Type B pancreatic cell (in vitro differentiated cells): ENCODE data around the gene UBR7. TPM values are rescaled to one million over a fixed set of nuclear protein-coding genes. Genes with fewer than 3 reads are reported as not detected.

Experiments used
- DNase-seq: peaks from one replicate; pipeline ENCODE4 v3.0.0; 2021; ENCODE audit warnings: mixed read lengths; ENCODE audit not compliant: unreplicated experiment; ENCODE audit errors: extremely low spot score
- H3K27ac Mint-ChIP-seq: 2 replicates; pipeline ENCODE4 v1.8.0; 2021; ENCODE audit warnings: mild to moderate bottlenecking, mixed read lengths
- H3K27me3 Mint-ChIP-seq: 2 replicates; pipeline ENCODE4 v1.8.0; 2021; ENCODE audit warnings: mixed read lengths
- H3K36me3 Mint-ChIP-seq: 2 replicates; pipeline ENCODE4 v1.8.0; 2021; ENCODE audit warnings: mixed read lengths
- H3K4me1 Mint-ChIP-seq: one replicate; pipeline ENCODE4 v1.8.0; 2021; ENCODE audit warnings: mixed read lengths; ENCODE audit not compliant: unreplicated experiment
- H3K4me3 Mint-ChIP-seq: 2 replicates; pipeline ENCODE4 v1.8.0; 2021; ENCODE audit warnings: mild to moderate bottlenecking, mixed read lengths
- H3K9me3 Mint-ChIP-seq: 2 replicates; pipeline ENCODE4 v1.8.0; 2021; ENCODE audit warnings: mixed read lengths
- total RNA-seq: library from RNA; stranded (reverse); gene quantifications from 2 replicates; pipeline ENCODE4 v1.2.1, GENCODE V29; 2021; ENCODE audit warnings: low replicate concordance
- TF ChIP-seq, protein P1 (sequence below): fragments of 200-600 bp; sonication (generic); conservative IDR thresholded peaks from 2 replicates; pipeline ENCODE4 v1.5.0; 2021; ENCODE audit warnings: antibody characterized with exemption, mild to moderate bottlenecking

Gene UBR7
- total RNA-seq, 1 donor from 2014 or later: 21.7 TPM

DNA sequence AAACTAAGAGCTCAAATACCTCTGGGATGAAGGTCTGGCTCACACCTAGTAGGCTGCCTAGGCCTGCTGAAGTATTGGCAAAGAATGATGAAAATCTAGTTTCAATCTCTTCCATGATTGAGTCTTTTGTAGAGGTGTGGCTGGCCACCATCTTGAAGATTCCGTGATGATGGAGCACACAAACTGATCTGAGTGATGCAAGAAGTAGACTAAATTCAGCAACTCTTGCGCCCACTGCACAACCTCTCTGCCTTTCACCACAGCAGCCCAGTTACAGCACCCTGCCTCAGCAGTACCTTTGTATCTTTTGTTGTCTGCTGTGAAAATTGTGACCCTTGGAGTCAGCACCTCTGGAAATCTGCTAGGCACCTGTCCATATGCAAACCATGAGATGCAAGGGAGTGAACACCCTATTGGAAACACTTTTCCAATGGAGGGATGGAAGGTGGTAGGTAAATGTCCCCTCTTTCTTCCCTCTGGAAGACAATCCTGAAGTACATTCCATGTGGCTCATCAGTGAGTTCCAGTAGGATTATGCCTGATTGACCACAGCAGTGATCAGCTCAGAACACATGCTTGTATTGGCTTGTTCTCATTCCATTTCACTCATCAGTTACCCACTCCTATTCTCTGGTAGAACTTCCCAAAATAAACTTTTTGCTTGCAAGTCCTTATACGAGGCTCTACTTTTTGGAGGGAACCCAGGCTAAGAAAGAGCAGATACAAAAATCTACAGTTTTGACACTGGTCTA is 67.2 kb downstream of the UBR7 start:
- peaks cover 23% of the 10 kb centered on the region for H3K36me3 Mint-ChIP-seq
- peaks cover 24% of the 10 kb centered on the region for H3K4me1 Mint-ChIP-seq
- H3K9me3 Mint-ChIP-seq: no peaks in the 10 kb centered on the region
- H3K4me3 Mint-ChIP-seq: no peak overlapping the region
- no peaks in the 10 kb centered on the region for H3K27me3 Mint-ChIP-seq
- H3K27ac Mint-ChIP-seq: no peak overlapping the region
- TF ChIP-seq, protein P1, sequence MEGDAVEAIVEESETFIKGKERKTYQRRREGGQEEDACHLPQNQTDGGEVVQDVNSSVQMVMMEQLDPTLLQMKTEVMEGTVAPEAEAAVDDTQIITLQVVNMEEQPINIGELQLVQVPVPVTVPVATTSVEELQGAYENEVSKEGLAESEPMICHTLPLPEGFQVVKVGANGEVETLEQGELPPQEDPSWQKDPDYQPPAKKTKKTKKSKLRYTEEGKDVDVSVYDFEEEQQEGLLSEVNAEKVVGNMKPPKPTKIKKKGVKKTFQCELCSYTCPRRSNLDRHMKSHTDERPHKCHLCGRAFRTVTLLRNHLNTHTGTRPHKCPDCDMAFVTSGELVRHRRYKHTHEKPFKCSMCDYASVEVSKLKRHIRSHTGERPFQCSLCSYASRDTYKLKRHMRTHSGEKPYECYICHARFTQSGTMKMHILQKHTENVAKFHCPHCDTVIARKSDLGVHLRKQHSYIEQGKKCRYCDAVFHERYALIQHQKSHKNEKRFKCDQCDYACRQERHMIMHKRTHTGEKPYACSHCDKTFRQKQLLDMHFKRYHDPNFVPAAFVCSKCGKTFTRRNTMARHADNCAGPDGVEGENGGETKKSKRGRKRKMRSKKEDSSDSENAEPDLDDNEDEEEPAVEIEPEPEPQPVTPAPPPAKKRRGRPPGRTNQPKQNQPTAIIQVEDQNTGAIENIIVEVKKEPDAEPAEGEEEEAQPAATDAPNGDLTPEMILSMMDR: no peak
- DNase-seq: no peak

DNA sequence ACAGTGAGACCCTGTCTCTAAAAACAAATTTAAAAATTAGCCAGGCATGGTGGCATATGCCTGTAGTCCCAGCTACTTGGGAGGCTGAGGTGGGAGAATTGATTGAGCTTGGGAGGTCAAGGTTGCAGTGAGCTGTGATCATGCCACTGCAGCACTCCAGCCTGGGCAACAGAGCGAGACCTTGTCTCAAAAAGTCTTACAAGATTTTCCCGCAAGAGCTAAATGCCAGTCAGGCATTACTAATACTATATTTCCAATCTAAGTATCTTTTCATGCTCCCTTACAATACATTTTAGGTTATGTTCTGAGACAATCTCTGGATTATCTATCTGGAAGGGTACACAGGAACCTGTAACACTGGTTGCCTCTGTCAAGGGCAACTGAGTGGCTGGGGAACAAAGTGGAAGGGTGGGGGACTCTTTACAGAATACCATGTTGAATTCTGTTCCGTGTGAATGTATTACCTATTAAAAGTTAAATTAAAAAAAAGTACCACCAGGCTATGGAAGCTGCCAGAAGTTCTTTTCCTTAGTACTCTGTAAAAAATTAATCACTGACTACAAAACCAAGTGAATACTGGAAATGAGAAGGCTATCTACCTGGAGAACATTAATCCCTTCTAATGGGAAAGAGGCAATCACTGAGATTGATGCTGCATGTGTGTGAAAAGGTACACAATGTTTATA is 69.1 kb downstream of the UBR7 start:
- no peaks in the 10 kb centered on the region for H3K9me3 Mint-ChIP-seq
- peaks cover 20% of the 10 kb centered on the region for H3K4me1 Mint-ChIP-seq
- H3K4me3 Mint-ChIP-seq: no peak overlapping the region
- TF ChIP-seq, protein P1: no peak
- no peaks in the 10 kb centered on the region for H3K27me3 Mint-ChIP-seq
- DNase-seq: no peak
- no peak overlapping the region for H3K27ac Mint-ChIP-seq
- H3K36me3 Mint-ChIP-seq: peaks cover 23% of the 10 kb centered on the region

Other genes starting within 250 kb of the UBR7 start
- 40.2 and 43.5 TPM in 2 replicates for gene ITPK1, start 91.3 kb upstream of the UBR7 start, total RNA-seq
- gene MOAP1, start 22.4 kb upstream of the UBR7 start, total RNA-seq: 19.3 and 20.5 TPM in 2 replicates
- gene LYSET, start 21.9 kb upstream of the UBR7 start, total RNA-seq: 21.7 and 23.9 TPM in 2 replicates
- gene GON7, start 191 bp upstream of the UBR7 start, total RNA-seq: 11.9 and 14.3 TPM in 2 replicates
- 47.9 and 48.1 TPM in 2 replicates for gene BTBD7, start 125.8 kb downstream of the UBR7 start, total RNA-seq
- gene COX8C, start 139.9 kb downstream of the UBR7 start, total RNA-seq: not detected in 2 replicates
- gene UNC79, start 223.7 kb downstream of the UBR7 start, total RNA-seq: 1.8 and 2.1 TPM in 2 replicates